Dedifferentiated amniotic fluid mesenchymal stem cell (primary cell): ENCODE measurements around the gene NFIC.
"Not testable (repeated sequence)": the region's sequence is repeated elsewhere in the genome, so short reads cannot be mapped to it uniquely, and the experiment has no call there.

Experiments
- DNase-seq: peaks from one replicate; pipeline ENCODE4 v3.0.0-alpha.2; 2016; ENCODE audit errors: extremely low spot score

Gene NFIC

DNA sequence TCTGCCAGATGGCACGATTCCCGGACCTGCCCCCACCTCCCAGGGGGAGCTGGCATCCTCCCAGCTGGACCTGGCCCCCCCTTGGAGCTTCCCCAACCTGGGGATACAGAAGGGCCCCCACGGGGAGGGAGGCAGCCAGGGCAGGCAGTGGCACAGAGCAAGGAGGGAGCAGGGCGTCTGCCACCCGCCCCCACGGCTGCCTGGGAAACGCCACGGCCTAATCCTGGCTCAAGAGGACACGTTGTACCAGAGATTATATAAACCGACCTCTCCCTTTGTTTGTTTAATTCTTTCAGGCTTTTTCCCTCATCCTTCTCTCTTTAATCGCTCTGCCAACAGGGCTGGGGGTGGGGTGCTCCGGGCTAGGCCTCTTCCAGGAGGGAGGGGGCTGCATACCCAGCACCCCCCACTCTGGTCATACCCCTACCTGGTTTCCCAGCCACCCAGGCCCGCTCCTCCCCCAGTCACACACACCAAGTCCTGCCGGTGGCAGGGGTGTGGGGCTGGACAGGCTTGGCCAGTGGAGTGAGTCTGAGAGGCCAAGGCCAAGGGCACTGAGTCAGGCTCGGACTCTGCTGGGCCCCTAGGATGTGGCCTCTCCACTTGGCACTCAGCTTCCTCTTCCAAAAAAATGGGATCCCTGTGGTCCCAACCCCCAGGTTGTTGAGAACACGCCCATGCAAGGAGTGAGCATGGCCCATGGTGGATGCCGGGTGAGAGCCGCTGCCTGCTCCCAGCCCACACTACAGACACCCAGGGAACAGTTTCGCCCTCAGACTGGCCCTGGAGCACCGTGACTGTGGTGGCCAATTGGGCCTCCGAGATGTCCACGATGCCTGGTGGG lies 29.5 kb upstream of the NFIC start:
- DNase-seq: peak; percentile 18

DNA sequence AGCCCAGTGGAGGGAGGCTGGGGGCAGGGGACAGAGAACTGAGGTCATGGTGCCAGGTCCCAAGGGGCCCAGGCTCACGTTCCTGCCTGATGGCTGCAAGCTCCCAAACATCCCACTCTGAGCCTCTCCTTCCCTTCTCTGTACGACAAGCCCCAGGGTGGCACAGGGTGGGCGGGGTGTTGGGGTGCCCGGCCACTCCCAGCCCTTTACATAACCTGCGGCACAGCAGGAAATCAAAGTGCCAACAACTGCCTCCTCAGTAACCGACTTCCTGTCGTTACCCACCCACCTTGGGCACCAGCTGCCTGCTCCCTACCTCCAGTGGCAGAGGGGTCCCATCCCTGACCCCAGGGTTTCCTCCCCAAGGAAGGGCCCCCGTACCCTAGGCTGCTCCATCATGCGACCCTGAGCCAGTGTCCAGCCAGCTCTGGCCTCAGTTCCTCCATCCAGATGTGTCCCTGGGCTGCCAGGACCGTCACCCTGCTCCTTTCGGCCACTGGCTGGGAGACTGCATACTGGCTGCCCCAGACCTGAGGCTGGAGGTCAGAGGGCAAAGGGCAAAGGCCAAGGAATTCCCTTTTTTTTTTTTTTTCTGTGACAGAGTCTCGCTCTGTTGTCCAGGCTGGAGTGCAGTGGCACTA lies 27.7 kb upstream of the NFIC start:
- DNase-seq: no peak

DNA sequence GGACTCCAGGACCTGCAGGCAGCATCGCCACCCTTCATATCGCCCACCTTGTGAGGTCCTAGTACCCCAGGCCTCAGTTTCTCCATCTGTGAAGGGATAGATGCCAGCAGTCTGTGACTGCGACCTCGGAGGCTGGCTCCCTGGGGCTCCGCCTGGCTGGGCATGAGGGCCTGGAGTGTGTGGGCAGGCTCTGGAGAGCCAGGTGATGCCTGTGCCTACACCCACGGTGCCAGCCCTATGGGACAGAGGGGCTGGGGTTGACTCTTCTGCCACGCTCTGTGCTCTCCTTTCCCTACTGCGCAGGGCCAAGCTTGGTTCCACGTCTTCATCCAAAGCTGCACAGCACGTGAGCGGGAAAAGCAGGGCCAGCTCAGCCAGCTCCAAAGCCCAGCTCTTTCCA lies 26.0 kb upstream of the NFIC start:
- DNase-seq: no peak

DNA sequence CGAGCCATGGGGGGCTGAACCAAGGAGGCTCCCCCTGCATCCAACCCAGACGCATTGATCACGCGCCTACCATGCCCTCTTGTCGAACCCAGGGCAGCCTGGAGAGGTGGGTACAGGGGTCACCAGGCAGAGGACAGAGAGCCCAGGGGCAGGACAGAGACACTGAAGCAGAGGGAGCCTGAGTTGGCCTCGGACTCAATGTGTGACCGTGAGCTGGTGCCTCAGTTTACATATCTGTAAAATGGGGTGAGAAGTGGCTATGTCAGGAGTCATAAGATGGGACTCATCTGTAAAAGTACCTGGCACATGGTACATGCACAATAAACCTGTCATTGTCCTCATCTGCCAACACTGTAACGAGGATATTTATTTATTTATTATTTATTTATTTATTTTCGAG lies 24.1 kb upstream of the NFIC start:
- DNase-seq: no peak

DNA sequence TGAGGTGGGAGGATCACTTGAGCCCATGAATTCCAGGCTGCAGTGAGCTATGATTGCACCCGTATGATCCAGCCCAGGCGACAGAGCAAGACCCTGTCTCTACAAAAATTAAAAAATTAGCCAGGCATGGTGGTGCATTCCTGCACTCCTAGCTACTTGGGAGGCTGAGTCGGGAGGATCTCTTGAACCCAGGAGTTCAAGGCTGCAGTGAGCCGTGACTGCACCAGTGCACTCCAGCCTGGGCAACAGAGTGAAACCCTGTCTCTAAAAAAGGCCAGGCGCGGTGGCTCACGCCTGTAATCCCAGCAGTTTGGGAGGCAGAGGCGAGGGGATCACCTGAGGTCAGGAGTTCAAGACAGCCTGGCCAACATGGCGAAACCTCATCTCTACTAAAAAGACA lies 23.4 kb upstream of the NFIC start:
- DNase-seq: not testable (repeated sequence)

DNA sequence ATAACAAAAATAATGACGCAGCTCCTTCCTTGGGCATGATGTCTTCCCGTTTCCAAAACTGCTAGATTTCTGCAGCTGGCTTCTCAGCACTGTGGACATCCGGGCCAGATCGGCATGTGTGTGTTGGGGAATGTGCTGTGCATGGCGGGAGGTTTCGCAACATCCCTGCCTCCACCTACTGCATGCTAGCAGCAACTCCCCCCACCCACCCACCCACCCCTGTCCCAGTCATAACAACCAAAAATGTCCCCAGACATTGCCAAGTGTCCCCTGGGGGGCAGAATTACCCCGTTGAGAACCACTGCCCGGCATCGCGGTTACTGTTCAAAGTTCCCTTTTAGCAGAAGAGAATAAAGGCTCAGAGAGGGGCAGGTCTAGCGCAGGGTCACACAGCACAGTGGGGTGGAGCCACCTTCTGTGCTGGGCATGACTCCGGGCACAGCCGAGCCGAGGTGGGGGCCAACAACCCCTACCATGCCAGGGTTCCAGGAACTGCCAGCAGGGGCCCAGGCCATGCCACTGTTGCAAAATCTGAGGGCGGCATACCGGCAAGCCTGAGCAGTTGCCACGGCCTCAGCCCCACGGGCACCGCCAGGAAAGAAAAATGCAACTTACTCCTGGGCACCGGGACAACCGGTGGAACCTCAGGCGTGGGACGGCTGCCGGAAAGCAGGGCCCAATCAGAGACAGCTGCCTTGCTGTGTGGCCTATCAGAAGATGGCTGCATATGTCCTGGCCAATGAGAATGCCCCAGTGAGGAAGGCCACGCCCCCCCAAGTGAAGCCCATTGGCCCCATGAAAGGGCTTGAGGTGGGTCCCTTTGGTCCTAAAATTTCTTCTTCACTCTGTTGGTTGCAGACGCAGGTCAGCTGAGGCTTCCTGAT lies 22.5 kb upstream of the NFIC start:
- no peak for DNase-seq

DNA sequence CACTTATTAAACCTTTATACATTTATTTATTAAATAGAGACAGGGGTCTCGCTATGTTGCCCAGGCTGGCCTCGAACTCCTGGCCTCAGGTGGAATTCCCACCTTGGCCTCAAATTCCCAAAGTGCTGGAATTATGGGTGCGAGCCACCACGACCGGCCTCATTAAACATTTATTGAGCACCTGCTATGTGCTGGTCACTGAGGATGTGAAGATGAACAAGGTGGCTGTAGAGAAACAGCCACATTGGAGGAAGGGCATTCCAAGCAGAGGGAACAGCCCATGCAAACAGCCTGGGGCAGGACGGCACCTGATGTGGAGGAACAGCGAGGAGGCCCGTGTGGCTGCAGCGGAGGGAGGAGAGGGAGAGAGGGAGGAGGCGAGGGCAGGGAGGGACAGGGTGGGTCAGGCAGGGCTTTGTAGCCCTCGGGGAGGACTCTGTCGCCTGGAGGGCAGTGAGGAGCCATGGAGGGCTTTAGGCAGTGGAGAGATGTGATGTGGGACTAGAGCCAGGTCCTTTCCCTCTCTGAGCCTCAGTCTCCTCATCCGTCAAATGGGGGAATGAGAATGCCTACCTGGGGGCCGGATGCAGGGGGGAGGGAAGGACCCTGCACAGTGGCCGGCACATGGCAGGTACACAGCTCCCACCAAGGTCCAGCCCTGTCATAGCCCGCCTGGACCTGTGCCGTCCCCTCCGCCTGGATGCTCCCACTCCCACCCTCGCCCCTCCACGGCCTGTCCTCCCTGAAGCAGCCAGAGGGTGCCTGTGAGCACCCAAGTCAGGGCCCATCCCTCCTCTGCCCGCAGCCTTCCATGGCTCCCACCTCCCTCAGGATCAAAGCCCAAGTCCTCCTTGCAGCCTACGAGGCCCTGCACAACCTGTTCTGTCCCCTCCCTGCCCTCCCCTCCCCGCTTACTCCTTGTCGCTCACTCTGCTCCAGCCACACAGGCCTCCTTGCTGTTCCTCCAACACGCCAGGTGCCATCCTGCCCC lies 21.5 kb upstream of the NFIC start:
- DNase-seq: no peak

DNA sequence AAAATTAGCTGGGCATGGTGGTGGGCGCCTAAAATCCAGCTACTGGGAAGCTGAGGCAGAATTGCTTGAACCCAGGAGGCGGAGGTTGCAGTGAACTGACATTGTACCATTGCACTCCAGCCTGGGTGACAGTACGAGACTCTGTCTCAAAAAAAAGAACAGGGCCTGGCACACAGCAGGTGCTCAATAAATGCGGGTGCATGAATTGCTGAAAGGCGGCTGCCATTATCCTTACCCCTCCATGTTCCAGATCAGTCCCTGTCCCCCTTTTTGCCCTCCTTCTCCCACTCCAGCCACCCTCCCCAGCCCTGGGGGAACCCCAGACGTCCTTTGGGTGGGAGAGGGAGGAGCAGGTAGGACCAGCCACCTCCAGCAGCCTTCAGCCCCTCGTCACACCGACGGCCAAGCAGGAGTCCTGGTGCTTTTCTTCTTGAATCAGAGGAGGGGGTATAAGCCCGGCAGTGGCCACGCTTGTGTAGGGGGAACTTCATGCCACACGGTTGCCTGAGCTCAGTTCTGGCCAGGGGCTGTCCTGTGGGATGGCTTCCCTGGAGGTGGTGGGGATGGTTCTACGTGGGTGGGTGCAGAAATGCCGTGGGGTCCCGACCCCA lies 20.4 kb upstream of the NFIC start:
- no peak for DNase-seq

DNA sequence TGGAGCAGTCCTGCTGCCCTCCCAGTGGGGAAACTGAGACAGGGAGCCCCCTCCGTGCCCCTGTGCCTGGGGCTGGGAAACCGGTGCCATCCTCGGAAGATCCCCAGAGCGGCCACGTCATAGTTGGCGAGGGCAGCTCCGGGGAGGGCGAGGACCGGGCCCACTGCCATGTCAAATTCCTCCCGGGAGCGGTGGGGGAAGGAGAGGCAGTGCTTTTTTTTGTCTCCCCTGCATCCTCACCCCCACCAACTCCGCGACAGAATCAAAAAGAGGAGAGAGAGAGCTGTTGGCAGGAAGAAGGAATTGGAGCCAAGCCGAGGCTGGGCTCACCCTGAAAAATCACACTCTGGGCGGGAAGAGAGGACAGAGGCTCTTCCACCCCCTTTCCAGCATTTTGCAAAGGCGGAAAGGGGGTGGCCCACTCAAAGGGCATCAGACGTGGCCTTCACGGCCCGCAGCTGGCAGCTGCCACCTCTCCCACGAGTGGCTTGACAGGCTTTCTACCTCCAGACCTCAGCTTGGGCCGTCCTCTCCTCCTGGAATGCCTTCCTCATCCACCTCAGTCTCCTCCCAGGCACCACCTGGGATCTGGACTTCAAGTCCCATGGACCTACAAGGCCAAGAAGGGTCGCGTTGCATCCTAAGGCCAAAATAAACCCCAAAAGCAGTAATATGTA lies 19.6 kb upstream of the NFIC start:
- DNase-seq: peak; percentile 56

DNA sequence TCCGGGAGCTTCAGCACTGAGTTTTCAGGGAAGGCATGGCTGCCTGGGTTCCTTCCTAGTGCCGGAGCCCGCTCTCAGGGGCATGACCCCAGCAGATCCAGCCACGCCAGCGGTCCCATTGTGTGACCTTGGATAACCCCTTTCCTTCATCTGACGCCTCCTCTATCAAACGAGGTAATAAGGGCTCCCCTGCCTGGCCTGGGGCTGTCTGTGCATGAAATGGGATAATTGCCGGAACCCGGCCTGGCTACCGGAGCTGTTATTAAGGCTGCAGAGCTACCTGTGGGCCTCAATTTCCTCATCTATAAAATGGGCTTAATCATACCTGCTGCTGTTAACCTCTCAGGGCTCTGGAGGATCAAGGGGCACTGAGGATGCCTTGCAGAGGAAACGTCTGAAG lies 18.3 kb upstream of the NFIC start:
- DNase-seq: no peak

DNA sequence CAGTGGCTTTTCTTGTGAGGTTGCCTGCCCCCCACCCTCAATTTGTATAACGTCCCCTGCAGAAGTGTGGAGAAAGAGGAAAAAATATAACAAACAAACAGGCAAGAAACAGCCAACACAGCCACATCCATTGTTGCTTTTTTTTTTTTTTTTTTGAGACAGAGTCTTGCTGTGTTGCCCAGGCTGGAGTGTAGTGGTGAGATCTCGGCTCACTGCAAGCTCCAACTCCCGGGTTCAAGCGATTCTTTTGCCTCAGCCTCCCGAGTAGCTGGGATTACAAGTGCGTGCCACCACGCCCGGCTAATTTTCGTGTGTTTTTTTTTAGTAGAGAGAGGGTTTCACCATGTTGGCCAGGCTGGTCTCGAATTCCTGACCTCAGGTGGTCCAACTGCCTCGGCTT lies 17.9 kb upstream of the NFIC start:
- DNase-seq: not testable (repeated sequence)

DNA sequence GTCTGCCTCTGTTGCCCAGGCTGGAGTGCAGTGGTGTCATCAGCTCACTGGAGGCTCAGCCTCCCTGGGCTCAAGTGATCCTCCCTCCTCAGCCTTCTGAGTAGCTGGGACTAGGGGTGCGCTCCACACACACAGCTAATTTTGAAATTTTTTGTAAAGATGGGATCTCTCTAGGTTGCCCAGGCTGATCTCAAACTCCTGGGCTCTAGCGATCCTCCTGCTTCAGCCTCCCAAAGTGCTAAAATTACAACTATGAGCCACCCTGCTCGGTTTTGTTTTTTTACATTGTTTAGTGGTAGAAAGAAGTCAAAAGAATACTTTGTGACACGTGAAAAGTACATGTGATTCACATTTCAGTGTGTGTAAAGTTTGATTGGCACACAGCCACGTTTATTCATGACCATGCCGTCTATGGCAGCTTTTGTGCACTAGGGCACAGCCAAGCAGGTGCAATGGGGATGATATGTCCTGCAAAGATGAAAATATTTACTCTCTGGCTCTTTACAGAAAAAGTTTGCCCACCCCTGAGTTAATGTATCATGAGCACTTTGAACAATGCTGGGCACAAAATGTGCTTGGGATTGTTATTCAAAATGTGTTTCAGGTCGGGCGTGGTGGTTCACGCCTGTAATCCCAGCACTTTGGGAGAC lies 16.2 kb upstream of the NFIC start:
- no peak for DNase-seq

DNA sequence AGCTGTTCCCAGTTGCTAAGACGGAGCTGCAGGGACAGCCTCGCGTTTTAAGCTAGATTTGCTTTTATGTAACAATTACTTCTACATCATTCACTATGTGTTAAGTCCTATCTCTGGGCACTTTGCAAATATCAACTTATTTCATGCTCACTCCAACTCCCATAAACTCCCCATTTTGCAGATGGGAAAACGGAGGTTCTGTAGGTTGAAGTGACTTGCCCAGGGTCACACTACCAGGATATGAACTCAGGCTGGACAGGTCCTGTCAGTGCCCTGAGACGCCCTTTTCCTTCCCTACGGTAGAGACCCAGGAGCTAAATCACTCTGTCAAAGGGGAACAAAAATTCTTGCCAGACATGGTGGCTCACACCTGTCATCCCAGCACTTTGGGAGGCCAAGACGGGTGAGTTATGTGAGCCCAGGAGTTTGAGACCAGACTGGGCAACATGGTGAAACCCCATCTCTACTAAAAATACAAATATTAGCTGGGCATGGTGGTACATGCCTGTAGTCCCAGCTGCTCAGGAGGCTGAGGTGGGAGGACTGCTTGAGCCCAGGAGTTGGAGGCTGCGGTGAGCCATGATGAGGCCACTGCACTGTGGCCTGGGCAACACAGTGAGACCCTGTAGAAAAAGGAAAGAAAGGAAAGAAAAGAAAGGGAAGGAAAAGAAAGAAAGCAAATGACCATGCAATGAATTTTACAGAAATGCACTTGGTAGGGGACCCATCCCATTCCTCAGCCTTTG lies 14.5 kb upstream of the NFIC start:
- DNase-seq: no peak

DNA sequence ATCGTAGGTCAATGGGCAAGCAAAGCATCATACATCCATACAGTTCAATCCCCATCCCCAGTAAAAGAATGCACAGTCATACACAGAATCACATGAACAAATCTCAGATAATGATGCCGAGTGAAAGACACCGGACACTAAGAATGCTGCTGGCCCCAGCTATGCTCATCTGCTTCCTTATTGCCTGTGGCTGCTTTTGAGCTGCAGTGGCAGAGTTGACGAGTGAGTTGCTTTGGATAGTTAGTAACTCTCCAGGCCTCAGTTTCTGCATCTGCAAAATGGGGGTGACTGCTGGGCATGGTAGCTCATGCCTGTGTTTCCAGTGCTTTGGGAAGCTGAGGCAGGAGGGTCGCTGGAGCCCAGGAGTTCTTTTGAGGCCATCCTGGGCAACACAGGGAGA lies 12.9 kb upstream of the NFIC start:
- DNase-seq: no peak

DNA sequence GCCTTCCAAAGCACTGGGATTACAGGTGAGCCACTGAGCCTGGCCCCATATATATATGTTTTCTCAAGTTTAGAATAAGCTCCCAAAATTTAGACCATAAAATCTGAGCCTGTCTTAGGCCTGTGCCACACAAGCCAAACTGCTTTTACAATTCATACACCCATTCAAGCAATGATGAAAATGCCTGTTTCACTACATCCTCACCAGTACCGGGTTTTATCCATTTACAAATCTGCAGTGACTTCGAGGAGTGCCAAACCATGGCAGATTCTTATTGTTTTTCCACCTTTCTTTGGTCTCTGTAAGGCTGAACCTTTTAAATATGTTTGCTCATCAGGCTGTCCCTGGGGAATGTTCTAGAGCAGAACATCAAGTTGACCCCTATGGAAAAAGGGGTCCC lies 9.6 kb upstream of the NFIC start:
- DNase-seq: no peak

DNA sequence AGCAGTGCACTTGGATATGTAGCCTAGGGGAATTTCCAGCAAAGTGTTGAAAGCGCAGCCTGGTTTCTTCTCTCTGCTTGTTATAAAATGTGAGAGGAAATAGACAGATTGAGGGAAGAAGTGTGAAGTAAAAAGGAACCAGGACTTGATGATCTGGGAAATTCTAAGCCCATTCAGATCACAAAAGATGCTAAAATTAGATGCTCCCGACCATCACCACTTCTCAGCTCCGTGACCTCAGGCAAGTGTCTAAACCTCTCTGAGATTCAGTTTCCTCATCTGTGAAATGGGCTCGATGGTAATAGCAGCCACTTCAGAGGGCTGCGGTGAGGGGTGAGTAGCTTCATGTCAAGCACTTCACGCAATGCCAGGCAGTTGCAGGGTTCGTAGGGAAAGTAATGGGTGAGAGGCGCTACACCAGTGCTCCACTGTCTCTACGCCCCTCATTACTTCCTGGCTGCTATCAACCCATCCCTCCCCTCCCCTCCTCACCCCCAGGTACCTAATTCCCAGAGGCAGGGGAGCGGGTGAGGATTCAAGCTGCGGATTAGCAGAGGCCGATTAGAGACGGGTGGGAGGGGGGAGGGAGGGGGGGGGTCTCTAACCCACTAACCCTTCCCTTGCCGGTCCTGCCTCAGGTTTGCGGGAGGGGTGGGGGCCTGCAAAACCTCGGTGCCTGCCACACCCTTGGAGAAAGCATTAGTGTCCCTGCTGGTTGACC lies 9.0 kb upstream of the NFIC start:
- no peak for DNase-seq

DNA sequence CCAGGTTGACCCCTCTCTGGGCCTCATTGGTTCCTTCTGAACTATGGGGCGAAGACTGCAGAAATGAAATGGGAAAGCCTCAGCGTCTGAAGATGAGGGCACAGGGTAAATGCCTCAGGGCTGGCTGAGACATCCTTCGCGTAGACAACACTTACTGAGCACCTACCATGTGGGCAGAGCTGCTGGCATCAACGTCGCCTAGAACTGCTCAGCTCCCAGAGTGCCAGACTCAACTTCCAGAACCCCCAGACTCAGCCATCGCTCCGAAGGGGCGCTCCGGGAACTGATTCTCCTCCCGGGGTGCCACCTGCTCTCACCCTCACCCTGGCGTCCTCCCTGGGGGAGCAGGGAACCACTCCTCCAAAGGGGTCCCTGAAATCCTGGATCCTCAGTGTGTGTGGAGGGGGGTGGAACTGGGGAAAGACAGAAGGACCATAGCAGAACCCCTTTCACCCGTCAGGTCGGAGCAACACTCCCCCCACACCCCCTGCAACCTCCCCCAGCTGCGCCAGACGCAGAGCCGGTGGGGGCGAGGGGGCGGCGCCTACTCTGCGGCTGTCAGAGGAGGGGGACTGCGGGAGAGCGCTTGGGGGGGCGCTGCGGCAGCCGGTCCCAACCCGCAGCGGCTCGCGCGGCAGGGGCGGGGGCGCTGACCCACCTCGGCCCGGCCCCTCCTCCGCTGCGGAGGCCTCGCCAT lies 8.2 kb upstream of the NFIC start:
- no peak for DNase-seq

DNA sequence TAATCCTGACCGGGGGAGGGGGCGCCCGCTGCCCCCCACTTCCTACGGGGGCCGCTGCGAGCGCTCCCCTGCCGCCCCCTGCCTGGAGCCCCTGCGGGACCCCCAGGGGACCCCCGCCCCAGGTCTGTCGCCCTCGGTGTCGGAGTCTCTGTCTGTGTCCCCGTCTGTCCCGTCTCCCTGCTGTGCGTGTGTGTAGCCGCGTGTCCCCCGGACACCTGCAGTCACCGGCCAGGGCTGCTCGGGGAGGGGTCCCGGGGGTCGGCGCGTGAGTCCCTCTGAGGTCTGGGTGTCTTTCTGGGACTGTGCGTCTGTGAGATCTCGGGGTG lies 7.7 kb upstream of the NFIC start:
- DNase-seq: no peak
